Fibroblast of skin of scalp (primary cell): ENCODE results near the gene TTC3.

Source experiments
- DNase-seq: peaks from one replicate; pipeline ENCODE4 v3.0.0-alpha.2; 2013

Gene TTC3

DNA sequence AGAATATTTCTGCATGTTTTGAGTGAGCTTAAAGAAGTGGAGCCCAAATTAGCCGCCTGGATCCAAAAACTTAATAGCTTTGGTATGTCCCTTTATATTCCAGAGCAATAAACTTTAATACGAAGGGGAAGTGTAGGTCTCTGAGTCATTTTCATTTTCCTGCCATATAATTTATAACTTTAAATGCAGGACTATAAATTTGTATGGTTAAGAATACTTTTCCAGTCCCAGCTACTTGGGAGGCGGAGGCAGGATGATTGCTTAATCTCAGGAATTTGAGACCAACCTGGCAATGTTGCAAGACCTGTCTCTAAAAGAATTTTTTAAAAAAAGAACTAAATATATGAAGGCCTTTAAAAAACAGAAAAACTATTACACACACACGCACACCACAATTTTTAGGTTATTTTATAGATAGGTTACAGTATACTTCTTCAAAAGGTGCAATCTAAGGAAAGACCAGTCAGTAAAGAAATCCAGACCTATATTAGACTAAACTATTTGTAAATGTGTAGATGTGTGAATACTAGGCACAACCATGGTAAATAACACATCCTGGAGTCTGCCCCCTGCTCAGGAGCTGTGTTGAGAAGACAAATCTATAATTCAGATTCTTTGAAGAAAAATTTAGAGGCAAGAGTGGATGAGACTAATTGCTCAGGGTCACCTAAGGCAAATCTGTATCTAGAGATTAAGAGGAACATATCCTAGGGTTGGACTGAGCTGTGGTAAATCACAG, 80.3 kb downstream of the TTC3 start:
- DNase-seq, result peak; percentile 20

DNA sequence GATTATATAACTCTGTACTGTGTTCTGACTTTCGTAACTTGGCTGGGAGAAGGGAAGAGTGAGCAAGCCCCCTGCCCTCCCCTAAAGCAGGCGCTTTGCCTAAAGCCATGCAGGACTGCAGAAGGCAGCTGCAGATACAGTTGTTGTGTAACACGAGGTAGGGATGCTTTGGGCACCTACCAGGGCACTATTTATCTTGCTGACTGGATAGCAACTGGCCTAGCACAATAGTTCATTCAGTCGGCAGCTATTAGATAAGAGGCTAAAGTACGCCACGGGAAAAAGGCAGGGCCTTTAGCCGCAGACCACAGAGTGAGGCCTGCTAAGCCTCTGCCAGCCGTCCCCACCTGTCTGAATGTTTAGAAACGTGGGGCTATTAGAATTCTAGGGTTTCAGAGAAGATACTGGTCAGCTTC, 80.9 kb downstream of the TTC3 start:
- no peak for DNase-seq

DNA sequence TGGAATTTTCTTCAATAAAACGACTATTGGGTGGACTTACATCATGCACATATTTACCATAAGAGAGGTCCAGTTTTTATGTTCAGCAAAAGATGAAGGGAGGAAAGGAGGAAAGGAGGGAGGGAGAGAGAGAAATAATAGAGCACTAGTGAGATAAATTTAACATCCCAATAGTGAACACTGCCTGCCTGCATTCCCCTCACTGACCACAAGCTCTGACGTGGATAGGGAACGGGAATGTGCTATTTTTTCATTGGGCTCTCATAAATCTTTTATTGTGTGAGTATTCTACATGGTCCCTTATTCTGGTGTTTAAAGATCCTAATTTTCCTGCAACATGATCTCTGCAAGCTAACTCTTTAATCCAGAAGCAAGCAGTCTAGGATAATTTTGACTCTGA, 82.1 kb downstream of the TTC3 start:
- DNase-seq, result no peak

DNA sequence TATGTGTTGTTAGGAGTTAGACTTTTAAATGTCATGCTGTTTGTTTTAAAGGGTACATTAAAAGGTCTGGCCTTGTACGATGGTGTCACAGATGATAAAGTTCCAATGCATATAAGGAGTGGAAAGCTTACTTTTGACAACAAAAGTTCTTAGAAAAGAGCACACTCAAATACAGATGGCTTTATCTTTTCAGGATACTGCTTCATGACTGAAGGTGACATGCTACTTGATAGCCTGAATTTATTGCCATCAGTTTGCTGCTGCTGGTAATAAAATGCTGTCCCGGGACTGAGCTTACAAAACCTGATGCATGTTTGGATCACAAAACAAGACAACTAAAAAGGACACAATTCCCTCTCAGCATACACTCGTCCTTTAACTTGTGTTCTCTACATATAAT, 84.9 kb downstream of the TTC3 start:
- no peak for DNase-seq

DNA sequence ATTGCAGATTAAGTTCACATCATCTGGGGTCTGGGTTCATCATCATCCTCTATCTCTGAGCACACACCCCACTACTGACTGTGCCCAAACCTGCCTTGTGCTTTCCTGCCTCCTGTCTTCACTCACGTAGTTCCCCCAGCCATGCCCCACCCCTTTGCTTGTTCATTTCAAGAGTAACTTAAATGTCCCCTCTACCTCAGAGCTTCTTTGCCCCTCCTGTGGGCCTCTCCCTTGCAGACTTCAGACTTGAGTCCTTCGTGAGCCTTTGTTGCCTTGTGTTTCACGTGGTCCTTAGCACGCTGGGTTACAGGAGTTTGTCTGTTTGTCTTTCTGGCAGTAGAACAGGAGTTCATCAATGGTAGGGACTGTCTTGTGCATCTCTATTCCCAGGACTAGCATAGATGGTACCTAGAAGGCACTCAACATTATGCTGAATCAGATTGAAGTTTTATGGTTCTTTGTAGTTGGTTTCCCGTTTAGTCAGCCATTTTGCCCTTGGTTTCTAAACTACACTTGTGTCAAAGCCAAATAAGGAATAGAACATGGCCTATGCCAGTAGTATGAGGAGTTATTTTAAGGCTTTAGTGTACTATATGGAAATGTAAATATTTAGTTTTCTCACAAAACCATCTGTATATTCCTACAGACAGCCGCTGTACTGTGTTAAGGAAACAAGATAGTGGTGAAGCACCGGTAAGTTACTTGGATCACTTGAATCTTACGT, 86.2 kb downstream of the TTC3 start:
- DNase-seq, result no peak

DNA sequence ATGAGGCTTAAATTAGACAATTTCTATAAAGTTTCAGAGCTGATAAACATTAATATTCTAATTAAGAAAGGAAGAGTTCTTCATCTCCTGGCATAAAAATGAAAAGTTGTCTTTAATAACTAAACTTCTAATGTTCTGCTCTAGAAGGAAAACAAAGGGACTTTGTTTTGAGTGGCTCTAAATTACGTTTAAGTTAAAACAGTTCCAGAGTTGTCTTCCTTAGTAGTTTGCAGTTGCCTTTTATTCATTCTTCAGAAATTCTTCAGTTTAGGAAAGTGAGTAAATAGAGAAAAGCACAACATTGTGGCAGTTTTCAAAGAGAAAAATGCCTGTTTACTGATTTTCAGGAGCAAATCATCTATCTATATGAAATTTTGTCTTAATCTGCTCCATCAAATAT, 86.9 kb downstream of the TTC3 start:
- no peak for DNase-seq

DNA sequence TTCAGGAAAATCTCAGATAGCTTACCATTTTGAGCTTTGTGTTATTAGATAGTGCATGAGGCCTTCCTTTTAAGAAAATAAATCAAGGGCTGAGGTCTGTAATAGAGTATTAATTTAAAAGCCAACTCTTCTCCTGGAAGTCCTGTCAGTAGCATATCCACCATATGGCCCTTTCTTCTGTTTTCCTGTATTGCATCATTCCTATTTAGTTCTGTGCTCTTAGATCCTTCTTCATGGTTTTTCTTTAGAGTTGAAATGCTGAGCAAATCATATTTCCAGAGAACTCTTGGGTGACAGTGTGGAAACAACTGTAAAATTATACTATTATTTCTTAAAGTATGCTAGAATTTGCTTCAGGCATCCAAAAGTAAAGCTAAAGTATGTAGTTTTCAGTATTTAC, 91.7 kb downstream of the TTC3 start:
- DNase-seq, result no peak

DNA sequence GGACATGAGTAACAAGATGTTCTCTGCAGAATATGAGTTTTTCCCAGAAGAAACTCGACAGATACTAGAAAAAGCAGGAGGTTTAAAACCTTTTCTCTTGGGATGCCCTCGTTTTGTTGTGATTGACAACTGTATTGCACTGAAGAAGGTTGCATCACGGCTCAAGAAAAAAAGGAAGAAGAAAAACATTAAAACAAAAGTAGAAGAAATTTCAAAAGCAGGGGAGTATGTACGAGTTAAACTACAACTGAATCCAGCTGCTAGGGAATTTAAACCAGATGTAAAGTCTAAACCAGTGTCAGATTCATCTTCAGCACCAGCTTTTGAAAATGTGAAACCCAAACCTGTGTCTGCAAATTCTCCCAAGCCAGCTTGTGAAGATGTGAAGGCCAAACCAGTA, 92.5 kb downstream of the TTC3 start:
- no peak for DNase-seq

DNA sequence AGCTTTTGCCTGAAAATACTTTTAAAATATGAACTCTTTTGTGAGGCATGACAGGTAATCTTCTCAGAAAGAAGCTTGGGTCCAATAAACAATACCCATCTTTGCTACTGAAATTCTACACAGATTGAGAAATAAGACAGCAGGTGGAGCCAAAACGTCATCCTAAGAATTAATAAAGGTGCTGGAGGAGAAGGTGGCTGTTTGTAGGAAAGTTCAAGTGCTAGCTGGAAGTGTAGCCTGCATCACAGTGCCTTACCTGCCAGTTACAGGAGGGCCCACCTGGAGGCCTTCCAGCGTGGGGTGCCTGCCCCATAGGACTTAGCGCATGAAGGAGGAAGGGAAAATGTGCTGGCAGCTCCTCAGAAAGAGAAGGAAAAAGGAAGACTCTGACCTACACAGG, 93.7 kb downstream of the TTC3 start:
- DNase-seq, result no peak

DNA sequence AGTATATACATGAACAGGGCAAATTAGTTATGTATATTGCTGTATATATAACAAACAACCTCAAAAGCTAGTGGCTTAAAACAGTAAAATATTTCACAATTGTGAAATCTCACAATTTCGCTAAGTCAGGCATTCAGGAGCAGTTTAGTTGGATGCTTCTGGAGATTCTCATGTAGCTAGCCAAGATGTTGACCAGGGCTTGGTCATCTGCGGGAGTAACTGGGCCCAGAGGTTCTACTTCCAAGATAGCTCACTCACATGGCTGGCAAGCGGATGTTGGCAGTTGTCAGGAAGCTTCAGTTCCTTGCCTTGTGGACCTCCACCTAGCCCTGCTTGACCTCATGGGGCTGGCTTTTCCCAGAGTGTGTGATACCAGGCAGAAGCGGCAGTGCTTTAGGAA, 95.6 kb downstream of the TTC3 start:
- no peak for DNase-seq

DNA sequence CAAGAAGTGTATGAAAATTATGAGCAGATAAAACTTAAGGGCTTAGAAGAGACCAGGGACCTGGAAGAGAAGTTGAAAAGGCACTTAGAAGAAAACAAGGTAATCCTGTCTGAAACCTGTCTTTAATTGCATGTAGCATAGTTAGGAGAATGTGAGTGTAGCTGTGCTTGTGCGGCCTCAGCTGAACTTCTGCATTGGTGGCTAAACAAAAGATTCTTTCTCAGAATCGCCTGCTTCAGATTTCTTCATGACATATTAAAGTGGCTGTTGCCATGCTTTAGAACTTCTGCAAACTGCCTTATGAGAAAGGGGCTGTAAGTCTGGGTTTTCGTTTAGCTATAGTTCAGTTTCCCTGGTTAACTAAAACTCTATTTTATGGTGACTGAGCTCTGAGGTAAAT, 99.6 kb downstream of the TTC3 start:
- no peak for DNase-seq

DNA sequence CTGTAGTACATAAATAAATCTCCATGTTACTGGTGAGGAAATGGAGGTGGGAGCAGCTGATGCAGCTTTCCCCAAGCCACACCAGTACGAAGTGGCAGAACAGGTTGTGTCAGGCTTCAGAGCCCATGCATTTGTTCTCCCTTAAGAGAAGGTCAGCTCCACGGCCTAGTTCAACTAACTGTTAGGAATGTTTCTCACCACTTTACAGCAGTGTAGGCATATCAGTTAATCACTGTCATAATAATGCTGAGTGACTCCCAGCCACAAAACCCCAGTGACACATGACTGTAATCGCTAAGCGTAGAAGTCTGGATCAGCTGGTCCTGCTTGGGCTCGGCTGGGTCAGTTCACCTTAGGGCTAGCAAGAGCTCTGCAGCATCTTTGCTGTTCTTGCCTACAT, 103.7 kb downstream of the TTC3 start:
- DNase-seq, result no peak

DNA sequence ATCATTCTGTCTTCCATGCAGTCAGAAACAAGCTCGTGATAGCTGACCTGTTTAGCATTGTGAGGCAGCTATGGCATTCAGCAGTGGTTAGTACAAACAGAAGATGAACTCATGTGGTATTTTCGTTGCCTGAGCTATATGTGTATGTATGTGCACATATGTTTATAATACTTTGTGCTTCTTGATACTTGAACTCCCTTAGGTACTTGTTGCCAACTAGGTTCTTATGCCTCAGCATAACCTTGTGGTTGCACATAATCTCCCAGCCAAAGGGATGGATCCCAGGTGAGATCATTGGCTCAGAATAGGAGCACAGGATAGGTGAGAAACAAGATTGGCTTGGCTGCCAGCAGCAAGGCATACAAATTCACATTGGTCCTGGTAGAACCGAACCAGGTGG, 108.0 kb downstream of the TTC3 start:
- DNase-seq, result no peak

DNA sequence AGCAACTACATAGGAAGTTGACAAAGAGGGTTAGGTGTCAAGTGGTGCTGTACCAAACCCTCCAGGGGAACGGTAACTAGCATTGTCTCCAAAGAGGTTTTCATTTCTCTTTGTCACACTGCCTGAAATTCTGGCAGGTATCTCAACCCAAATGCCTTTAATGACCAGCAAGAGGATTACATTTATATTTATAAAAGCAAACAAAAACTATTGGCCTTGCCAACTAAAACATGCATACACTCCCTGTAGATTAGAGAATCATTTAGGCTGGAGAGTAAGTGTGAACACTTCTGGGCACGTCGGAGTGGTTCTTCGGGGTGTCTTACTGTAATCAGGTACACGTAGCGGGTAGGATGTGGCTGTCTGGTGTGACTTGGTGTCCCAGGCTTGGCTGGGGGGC, 109.2 kb downstream of the TTC3 start:
- DNase-seq, result no peak

DNA sequence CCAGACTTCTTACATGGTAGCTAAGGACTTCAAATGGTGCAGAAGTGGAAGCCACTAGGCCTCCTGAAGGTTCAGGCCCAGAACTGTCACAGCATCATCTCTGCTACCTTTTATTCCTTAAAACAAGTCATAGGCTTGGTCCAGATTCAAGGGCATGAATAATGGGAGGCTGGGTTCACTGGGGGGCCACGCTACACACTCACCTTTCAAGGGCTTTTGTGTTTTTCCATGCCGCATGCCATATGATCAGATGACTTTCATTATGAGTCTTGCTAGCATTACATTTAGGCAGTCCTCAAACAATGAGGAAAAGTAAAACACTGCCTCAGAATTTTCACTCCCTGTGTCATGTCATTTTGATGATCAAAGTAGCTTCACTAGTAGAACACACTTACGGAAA, 110.7 kb downstream of the TTC3 start:
- no peak for DNase-seq

DNA sequence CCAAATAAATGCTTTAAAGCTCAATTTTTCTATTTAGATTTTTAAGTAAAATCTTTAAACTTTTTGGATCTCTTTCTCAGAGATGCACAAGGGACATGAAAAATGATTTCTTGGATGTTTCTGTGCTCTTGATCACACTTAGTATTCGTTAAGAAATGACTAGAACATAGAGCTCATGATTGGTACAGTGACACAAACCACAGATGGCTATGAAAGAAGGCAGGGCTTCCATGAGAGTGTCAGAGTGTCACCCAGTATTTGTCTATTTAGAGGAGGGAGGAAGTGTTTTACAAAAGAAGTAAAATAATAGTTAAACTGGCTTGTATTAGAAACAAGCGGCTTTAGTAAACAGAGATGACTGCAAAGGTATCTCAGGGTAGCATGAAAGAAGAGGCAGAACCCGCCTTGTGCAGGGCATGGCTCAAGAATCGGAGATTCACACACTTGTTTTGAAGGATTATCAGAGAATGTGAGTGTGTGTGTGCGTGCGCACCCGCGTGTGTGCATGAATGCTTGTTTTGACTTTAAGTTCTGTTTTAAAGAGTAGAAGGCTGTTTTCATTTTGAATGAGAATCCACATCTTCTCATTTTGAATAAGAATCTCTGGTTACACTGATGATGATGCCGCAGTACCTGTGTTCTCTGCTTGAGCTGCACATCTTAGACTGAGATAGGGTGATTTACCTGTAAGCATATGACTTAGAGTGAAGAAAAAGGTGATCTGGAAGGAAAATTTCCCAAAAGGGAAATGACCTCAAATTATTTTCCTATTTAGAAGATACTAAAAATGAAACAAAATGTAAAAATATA, 111.9 kb downstream of the TTC3 start:
- no peak for DNase-seq

DNA sequence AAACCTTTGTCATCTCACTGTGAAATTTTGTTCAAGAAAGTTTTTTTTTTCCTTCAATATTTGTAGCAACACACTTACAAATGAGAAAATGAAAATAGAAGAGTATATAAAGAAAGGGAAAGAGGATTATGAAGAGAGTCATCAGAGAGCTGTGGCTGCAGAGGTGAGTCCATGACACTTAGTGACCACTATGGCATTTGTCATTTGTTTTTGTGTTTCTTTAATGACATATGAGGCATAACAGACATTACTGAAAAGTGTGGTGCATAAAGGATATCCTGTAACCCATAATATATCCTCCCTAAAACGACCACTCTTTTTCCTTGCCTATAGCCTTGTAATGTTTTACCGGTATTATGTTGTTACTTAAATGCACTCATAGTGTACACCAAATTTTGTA, 113.9 kb downstream of the TTC3 start:
- no peak for DNase-seq

DNA sequence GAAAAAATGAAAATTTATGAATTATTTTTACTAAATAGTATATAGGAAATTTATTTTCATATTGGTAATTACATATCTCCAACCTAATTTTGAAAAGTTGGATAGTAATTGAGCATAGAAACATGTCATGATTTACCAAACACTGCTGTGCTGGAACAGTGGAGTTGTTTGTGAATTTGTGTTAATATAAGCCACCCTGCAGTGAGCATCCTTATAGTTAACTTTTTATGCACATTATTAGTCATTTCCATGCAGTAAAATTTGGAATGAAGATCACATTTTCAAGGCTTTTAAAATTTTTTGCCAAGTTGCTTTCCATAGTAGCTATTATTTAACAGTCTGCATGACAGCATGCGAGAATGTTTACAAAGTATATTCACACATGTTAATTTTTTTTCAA, 115.8 kb downstream of the TTC3 start:
- DNase-seq, result no peak

DNA sequence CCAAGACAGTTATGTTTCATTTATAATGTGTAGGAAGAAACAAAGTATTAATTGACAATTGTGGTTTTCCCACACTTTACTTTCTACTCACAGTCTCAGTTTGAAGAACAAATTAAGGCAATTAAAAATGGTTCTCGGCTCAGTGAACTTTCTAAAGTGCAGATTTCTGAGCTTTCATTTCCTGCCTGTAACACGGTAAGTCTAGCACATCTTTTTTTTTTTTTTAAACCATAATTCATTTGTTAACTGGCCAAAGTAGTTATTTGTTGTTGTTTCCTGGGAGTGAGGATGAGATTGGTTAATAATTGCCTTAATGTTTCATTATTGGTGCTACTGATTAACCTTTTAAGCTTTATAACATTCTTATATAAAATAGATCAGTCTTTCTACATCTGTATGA, 119.0 kb downstream of the TTC3 start:
- no peak for DNase-seq

DNA sequence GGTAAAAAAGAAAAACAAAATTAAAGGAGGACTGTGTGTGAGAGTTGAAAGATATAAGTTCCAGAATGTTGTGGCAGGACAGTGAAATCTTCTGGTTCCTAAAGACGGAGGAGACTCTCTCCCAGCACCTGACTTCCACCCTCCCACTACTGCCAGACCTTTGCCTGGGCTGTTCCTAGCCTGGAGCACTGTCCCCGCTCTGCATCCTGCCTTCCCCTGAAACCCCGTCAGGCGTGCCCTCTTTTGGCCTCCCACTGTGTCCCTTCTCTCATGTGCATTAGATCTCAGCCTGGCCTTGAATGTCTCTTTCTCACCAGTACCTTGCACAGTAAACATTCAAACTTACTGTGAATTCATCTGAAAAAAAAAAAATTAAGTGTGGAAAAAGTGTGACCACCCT, 120.0 kb downstream of the TTC3 start:
- no peak for DNase-seq

DNA sequence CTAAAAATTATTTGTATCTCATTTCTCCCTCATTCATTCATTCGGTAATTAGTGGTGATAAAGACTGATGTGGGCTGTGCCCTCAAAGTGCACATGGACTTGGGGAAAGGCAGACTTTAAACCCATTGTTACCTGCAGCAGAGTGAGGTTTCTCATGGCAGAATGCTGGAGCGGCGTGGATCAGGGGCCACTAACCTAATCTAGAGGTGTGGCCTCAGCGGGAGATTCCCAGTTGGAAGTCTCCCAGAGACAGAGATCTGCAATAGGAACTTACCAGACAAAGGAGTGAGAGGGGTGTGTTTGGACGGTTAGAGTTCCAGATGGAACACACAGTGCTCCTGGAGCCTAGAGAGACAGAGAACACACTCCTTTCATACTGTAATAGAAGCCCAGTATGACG, 120.6 kb downstream of the TTC3 start:
- no peak for DNase-seq

DNA sequence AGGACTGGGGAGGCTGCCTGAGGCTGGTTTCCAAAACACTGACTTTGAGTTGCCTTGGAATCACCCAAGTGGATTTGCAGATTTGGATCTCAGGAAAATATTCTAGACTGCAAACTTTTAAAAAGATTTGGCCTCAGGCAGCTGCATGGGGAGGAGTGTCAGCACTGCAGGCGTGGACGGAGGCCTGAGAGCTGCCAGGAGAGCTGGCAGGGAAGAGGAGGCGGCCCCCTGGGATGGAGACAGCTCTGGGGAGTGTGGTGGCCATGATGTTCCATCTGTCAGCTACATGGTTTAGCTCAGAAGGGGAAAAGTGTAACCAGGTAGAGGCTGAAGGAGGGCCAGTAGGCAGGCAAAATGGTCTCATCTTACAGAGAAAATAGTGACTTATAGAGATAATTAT, 122.0 kb downstream of the TTC3 start:
- no peak for DNase-seq

DNA sequence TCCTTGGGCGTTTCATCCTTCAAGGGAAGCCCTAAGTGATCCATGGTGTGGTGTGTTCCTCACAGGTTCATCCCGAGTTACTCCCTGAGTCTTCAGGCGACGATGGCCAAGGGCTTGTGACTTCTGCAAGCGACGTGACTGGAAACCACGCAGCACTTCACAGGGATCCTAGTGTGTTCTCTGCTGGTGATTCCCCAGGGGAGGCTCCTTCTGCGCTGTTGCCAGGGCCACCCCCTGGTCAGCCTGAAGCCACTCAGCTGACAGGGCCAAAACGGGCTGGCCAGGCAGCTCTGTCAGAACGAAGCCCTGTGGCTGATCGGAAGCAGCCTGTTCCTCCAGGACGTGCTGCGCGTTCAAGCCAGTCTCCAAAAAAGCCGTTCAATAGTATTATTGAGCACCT, 122.6 kb downstream of the TTC3 start:
- DNase-seq, result no peak

DNA sequence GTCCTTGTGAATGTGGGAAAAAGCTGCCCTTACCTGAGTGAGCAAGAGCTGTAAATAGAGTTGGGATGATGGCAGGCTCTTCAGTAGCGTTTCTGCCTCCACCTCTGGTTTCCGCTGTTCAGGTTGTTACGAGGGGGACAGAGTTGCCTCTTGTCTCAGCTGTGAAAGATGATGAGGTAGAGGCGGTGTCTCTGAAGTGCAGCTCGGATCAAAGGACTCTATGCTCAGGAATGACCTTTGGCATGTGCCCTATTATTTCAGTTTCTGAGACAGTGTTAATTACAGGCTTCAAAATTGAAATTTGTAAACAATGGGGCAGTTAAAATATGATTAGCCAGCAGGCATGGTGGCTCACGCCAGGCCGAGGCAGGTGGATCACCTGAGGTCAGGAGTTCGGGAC, 123.8 kb downstream of the TTC3 start:
- DNase-seq, result no peak
